GM12878 (cell line): ENCODE results near the gene C14orf93. TPM values are rescaled to one million over a fixed set of nuclear protein-coding genes. Genes with fewer than 3 reads are reported as not detected.

Source experiments
- ATAC-seq: fragments of 200-7000 bp; cut with Tn5 transposase; 3 replicates; pipeline ENCODE4 v1.9.1; 2020; ENCODE audit warnings: mild to moderate bottlenecking, moderate library complexity
- BruUV-seq: library from RNA; stranded (reverse); fragments of 400-500 nt; replicated peaks from 2 replicates; lab custom pipeline; 2021; lab: Mats Ljungman, UMichigan
- CTCF ChIA-PET: fragments of 300-600 bp; sonication (Branson Sonifier 250); formaldehyde crosslinking; extraction: SDS; loops from one replicate; lab custom pipeline; 2021; ENCODE audit warnings: inconsistent platforms; lab: Yijun Ruan, JAX
- POLR2A ChIA-PET: fragments of 350-600 bp; formaldehyde crosslinking; extraction: SDS; loops from one replicate; lab custom pipeline; 2021; ENCODE audit warnings: inconsistent platforms; lab: Charles Lee
- RAD21 ChIA-PET: fragments of 300-600 bp; sonication (Branson Sonifier 250); formaldehyde crosslinking; loops from one replicate; lab custom pipeline; 2023; ENCODE audit warnings: antibody characterized with exemption; ENCODE audit not compliant: unreplicated experiment; lab: Charles Lee
- SMC1A ChIA-PET: fragments of 300-600 bp; sonication (Branson Sonifier 250); formaldehyde crosslinking; loops from one replicate; lab custom pipeline; 2023; ENCODE audit not compliant: unreplicated experiment, uncharacterized antibody; lab: Charles Lee
- DNase-seq: peaks from one replicate; pipeline ENCODE4 v3.0.0-alpha.2; 2011; ENCODE audit warnings: low read depth, low spot score
- FAIRE-seq: peaks from 3 replicates; lab custom pipeline; 2011; peaks lifted over from hg19 to GRCh38; lab: Jason Lieb, UNC
- H2AFZ ChIP-seq: 2 replicates; pipeline ENCODE4 v1.6.0; 2011; ENCODE audit warnings: low read depth, low read length, control low read depth; ENCODE audit not compliant: control insufficient read depth
- H3K27ac ChIP-seq: 2 replicates; pipeline ENCODE4 v1.5.1; 2011; ENCODE audit warnings: control low read depth; ENCODE audit not compliant: control insufficient read depth, insufficient read depth
- H3K27me3 ChIP-seq, 2 experiments: replicated peaks in 1 of 2; 2 replicates each; pipeline versions ENCODE4 v1.6.0 to v1.6.1; 2011; ENCODE audit warnings: low read length in 1 of 2; ENCODE audit not compliant: control insufficient read depth in 2 of 2, insufficient read depth in 2 of 2
- H3K36me3 ChIP-seq, 2 experiments: 2 replicates each; pipeline ENCODE4 v1.5.1; 2011; ENCODE audit warnings: low read length in 1 of 2; ENCODE audit not compliant: control insufficient read depth in 2 of 2, insufficient read depth in 2 of 2
- H3K4me1 ChIP-seq: 2 replicates; pipeline ENCODE4 v1.6.1; 2011; ENCODE audit warnings: mild to moderate bottlenecking, low read length, moderate library complexity, mixed read lengths; ENCODE audit not compliant: control insufficient read depth, insufficient read depth
- H3K4me2 ChIP-seq: 2 replicates; pipeline ENCODE4 v1.6.0; 2011; ENCODE audit warnings: control low read depth; ENCODE audit not compliant: control insufficient read depth, insufficient read depth
- H3K4me3 ChIP-seq: fragments of 200-600 bp; sonication (generic); 2 replicates; pipeline ENCODE4 v1.5.1; 2016
- H3K79me2 ChIP-seq: 2 replicates; pipeline ENCODE4 v1.6.0; 2011; ENCODE audit warnings: low read length; ENCODE audit not compliant: control insufficient read depth, insufficient read depth
- H3K9ac ChIP-seq: 2 replicates; pipeline ENCODE4 v1.8.0; 2011; ENCODE audit warnings: low read length, control low read depth, mixed read lengths; ENCODE audit not compliant: control insufficient read depth, insufficient read depth
- H3K9me3 ChIP-seq: replicated peaks from 3 replicates; pipeline ENCODE4 v1.5.1; 2011; ENCODE audit warnings: mild to moderate bottlenecking, low read length; ENCODE audit not compliant: control insufficient read depth, insufficient read depth
- H4K20me1 ChIP-seq: 2 replicates; pipeline ENCODE4 v1.6.0; 2011; ENCODE audit not compliant: control insufficient read depth, insufficient read depth
- CTCF ChIP-seq, 3 experiments: IDR thresholded peaks in 2 of 3; conservative IDR thresholded peaks in 1 of 3; 2 replicates each; pipeline ENCODE4 v1.5.1; 2011; ENCODE audit warnings: low read depth in 3 of 3, low read length in 3 of 3, mild to moderate bottlenecking in 3 of 3, control low read depth in 2 of 3, moderate library complexity in 2 of 3, inconsistent platforms in 1 of 3, mixed read lengths in 1 of 3; ENCODE audit not compliant: control insufficient read depth in 2 of 3, insufficient read depth in 1 of 3; ENCODE audit errors: extremely low read depth in 1 of 3
- STAT1 ChIP-seq: fragments of 450-650 bp; conservative IDR thresholded peaks from 2 replicates; pipeline ENCODE4 v1.6.1; 2014; ENCODE audit warnings: antibody characterized with exemption, mild to moderate bottlenecking
- ZBTB33 ChIP-seq: fragments of 450-650 bp; IDR thresholded peaks from 2 replicates; pipeline ENCODE4 v1.6.1; 2017; ENCODE audit warnings: mild to moderate bottlenecking
- ZNF592 ChIP-seq: fragments of 450-650 bp; IDR thresholded peaks from 2 replicates; pipeline ENCODE4 v1.6.1; 2017; ENCODE audit warnings: mild to moderate bottlenecking, moderate library complexity
- WGBS: methylation state at CpG from one replicate; pipeline ENCODE4 v1.1.6; 2016; ENCODE audit warnings: low lambda C conversion rate; ENCODE audit not compliant: insufficient replicate concordance, insufficient coverage; ENCODE audit errors: missing lambda C conversion rate; 5-methylcytosine and 5-hydroxymethylcytosine counted together
- in situ Hi-C: fragments of 300-500 bp; cut with MboI; formaldehyde crosslinking; loops from 9 replicates; pipeline ENCODE4 v1.14.3; 2018; ENCODE audit warnings: mixed read lengths
- intact Hi-C: fragments of 100-400 bp; cut with micrococcal nuclease; formaldehyde crosslinking; loops from one replicate; pipeline ENCODE4 v1.14.2; 2022; ENCODE audit not compliant: unreplicated experiment
- polyA plus RNA-seq, 11 experiments: library from polyadenylated mRNA; depleted of rRNA in 4 of 11; unstranded in 6 of 11; stranded (reverse) in 5 of 11; fragments of >200 nt; fragmentation: Nextera tagmentation in 4 of 11; fragmentation: Illumina TruSeq in 1 of 11; extraction: Ambion mirVana in 4 of 11; extraction: Trizol in 1 of 11; gene quantifications; 1 replicate in 1 of 11; 2 replicates in 10 of 11; pipeline versions ENCODE4 v1.2.1 to v1.2.3, GENCODE V29; 2011 to 2016; ENCODE audit warnings: inconsistent platforms in 2 of 11, missing spikeins in 2 of 11, low read depth in 1 of 11
- total RNA-seq, 4 experiments: library from RNA; depleted of rRNA in 3 of 4; stranded (reverse); fragments of >200 nt in 3 of 4; fragmentation: Illumina TruSeq in 1 of 4; extraction: Trizol in 1 of 4; gene quantifications; 2 replicates each; pipeline versions ENCODE4 v1.2.1 to v1.2.3, GENCODE V29; 2013 to 2021

C14orf93 gene
- total and polyA plus RNA-seq, 10 of the 15 experiments (the other 5 are each of a cell fraction or from before 2014, with no cell fraction given): 1.8 to 13.9 (median 10.2) TPM

- no peak overlapping the region for H3K4me2 ChIP-seq
- in situ Hi-C loops (loop anchor here (5.0 kb wide), 1 partner anchor 60 kb away; no protein-coding TSS in a partner anchor), intact Hi-C loops (no loop called here)
- H3K27me3 ChIP-seq: no peaks in the 10 kb centered on the region
- no peaks in the 10 kb centered on the region for H3K79me2 ChIP-seq
- FAIRE-seq: no peak
- ChIA-PET CTCF (interaction anchor here (1.0 to 18.3 kb wide), 4 partner anchors 12 to 59 kb away, joined by 3 to 853 read pairs (median 44); partner anchors contain the start of gene AJUBA), SMC1A (interaction anchor here (0.8 to 6.7 kb wide), 4 partner anchors 46 to 77 kb away, joined by 3 to 77 read pairs (median 4); no protein-coding TSS in a partner anchor), POLR2A (interaction anchor here (1.0 to 2.7 kb wide), 3 partner anchors 46 to 57 kb away, joined by 3 to 8 read pairs (median 4); no protein-coding TSS in a partner anchor), RAD21 (interaction anchor here (1.0 to 10.8 kb wide), 3 partner anchors 58 to 79 kb away, joined by 3 to 224 read pairs (median 19); partner anchors contain the start of gene AJUBA)
- H3K9me3 ChIP-seq: no peaks in the 10 kb centered on the region
- no peak overlapping the region for H3K27ac ChIP-seq
- no peak overlapping the region for H3K9ac ChIP-seq
- no peak for TF ChIP-seq STAT1
- peak in 1 of 3 experiments; percentile 8; a peak in 1 of 6 replicates for TF ChIP-seq CTCF (IDR thresholded peaks at IDR 0.05 in 2 of 3, conservative IDR thresholded peaks at IDR 0.05 in 1 of 3; ENCODE audit: control insufficient read depth in 2 of 3, extremely low read depth in 1 of 3, insufficient read depth in 1 of 3, low read depth in 3 of 3, low read length in 3 of 3)
- TF ChIP-seq ZNF592: no peak
- 0 out of 2 replicates have a peak, but pooled peaks have one; percentile 39 for TF ChIP-seq ZBTB33
- H4K20me1 ChIP-seq: no peaks in the 10 kb centered on the region
- H2AFZ ChIP-seq: no peak overlapping the region
- no peak overlapping the region for H3K4me3 ChIP-seq
- DNase-seq: no peak
- no peak for ATAC-seq
- H3K36me3 ChIP-seq: no peaks in the 10 kb centered on the region
- H3K4me1 ChIP-seq: peaks cover 12% of the 10 kb centered on the region
- WGBS: 82% methylated on average over 14 of the region's 14 CpGs
- BruUV-seq: no TSS peak
Measured at GRCh38 chr14:23052182-23052623, 42.3 kb upstream of the C14orf93 start.
